Thoracic aorta (tissue), 2 donors: ENCODE data around the gene RAVER1. TPM values are rescaled to one million over a fixed set of nuclear protein-coding genes. Genes with fewer than 3 reads are reported as not detected.

Experiments
- ATAC-seq: fragments of 150-250 bp; one replicate; pipeline ENCODE4 v1.8.0; 2017; ENCODE audit warnings: low read depth; ENCODE audit not compliant: insufficient number of reproducible peaks, low FRiP score
- DNase-seq: peaks from one replicate; pipeline ENCODE4 v3.0.0-alpha.2; 2020; ENCODE audit warnings: low spot score
- H3K27ac ChIP-seq, 2 donors: fragments of 200-600 bp; sonication (generic); 1 replicate in 1 of 2; 2 replicates in 1 of 2; pipeline ENCODE4 v1.5.1; 2016; ENCODE audit warnings: mild to moderate bottlenecking in 2 of 2, moderate library complexity in 2 of 2
- H3K27me3 ChIP-seq: fragments of 200-600 bp; sonication (generic); replicated peaks from 2 replicates; pipeline ENCODE4 v1.6.0; 2016; ENCODE audit warnings: mild to moderate bottlenecking; ENCODE audit not compliant: insufficient read depth
- H3K36me3 ChIP-seq: fragments of 200-600 bp; sonication (generic); one replicate; pipeline ENCODE4 v1.5.1; 2016
- H3K4me1 ChIP-seq, 2 donors: fragments of 200-600 bp; sonication (generic); 1 replicate in 1 of 2; 2 replicates in 1 of 2; pipeline versions ENCODE4 v1.5.1 to v1.6.0; 2016; ENCODE audit warnings: low read depth in 2 of 2, mild to moderate bottlenecking in 1 of 2; ENCODE audit not compliant: control insufficient read depth in 1 of 2
- H3K4me3 ChIP-seq: fragments of 200-600 bp; sonication (generic); 2 replicates; pipeline ENCODE4 v1.5.1; 2016; ENCODE audit warnings: mild to moderate bottlenecking
- H3K9me3 ChIP-seq: fragments of 200-600 bp; sonication (generic); 2 replicates; pipeline ENCODE4 v1.5.1; 2016
- CTCF ChIP-seq: fragments of 200-600 bp; sonication (generic); IDR thresholded peaks from one replicate; pipeline ENCODE4 v1.5.1; 2019; ENCODE audit warnings: antibody characterized with exemption
- total RNA-seq, 2 donors: library from RNA; depleted of rRNA; stranded (reverse); fragments of >200 nt; gene quantifications; one replicate each; pipeline versions ENCODE4 v1.1.0 to v1.2.3, GENCODE V29; 2016

Gene RAVER1
- total RNA-seq, 2 donors from 2014 or later = 31.8 to 33.4 TPM

- Histone ChIP-seq H3K27ac (no peak overlapping the region), H3K36me3 (peaks cover 45% of the 10 kb centered on the region), H3K4me3 (no peak overlapping the region), H3K27me3 (no peaks in the 10 kb centered on the region), H3K4me1 (no peaks in the 10 kb centered on the region), H3K9me3 (no peaks in the 10 kb centered on the region)
- TF ChIP-seq CTCF = no peak
- DNase-seq = no peak
- no peak for ATAC-seq
Measured at GRCh38 chr19:10356431-10356830, 23.1 kb upstream of the RAVER1 start.

- H3K27ac ChIP-seq = no peak overlapping the region
- no peaks in the 10 kb centered on the region for H3K27me3 ChIP-seq
- DNase-seq (no peak), ATAC-seq (no peak)
- no peaks in the 10 kb centered on the region for H3K4me1 ChIP-seq
- H3K9me3 ChIP-seq = no peaks in the 10 kb centered on the region
- no peak for TF ChIP-seq CTCF
- H3K36me3 ChIP-seq = peaks cover 49% of the 10 kb centered on the region
- H3K4me3 ChIP-seq = no peak overlapping the region
Measured at GRCh38 chr19:10353793-10354391, 20.6 kb upstream of the RAVER1 start.

- no peak for ATAC-seq
- H3K4me1 ChIP-seq = no peaks in the 10 kb centered on the region
- H3K4me3 ChIP-seq = no peak overlapping the region
- no peak for TF ChIP-seq CTCF
- no peaks in the 10 kb centered on the region for H3K9me3 ChIP-seq
- no peak overlapping the region for H3K27ac ChIP-seq
- DNase-seq = no peak
- no peaks in the 10 kb centered on the region for H3K27me3 ChIP-seq
- peaks cover 42% of the 10 kb centered on the region for H3K36me3 ChIP-seq
Measured at GRCh38 chr19:10352764-10353671, 19.7 kb upstream of the RAVER1 start.

GRCh38 chr19:10346509-10346908, 13.2 kb upstream of the RAVER1 start:
- TF ChIP-seq CTCF = no peak
- no peak overlapping the region for H3K27ac ChIP-seq
- no peak for ATAC-seq

GRCh38 chr19:10344780-10345179, 11.5 kb upstream of the RAVER1 start:
- no peaks in the 10 kb centered on the region for H3K4me1 ChIP-seq
- peak; percentile 56 for ATAC-seq
- no peak overlapping the region for H3K4me3 ChIP-seq
- H3K9me3 ChIP-seq = no peaks in the 10 kb centered on the region
- peaks cover 2% of the 10 kb centered on the region for H3K36me3 ChIP-seq
- peak overlapping the region in 1 of 2 donors; percentile 75 for H3K27ac ChIP-seq
- H3K27me3 ChIP-seq = no peaks in the 10 kb centered on the region
- no peak for DNase-seq
- no peak for TF ChIP-seq CTCF

More at GRCh38 chr19:10346509-10346908, 13.2 kb upstream of the RAVER1 start:
- no peak for DNase-seq
- peaks cover 11% of the 10 kb centered on the region for H3K36me3 ChIP-seq
- no peaks in the 10 kb centered on the region for H3K9me3 ChIP-seq
- H3K27me3 ChIP-seq = no peaks in the 10 kb centered on the region
- no peaks in the 10 kb centered on the region for H3K4me1 ChIP-seq
- H3K4me3 ChIP-seq = no peak overlapping the region
